ENCODE results near the gene TIGD1.
A peak's percentile ranks its signal among the peaks of the same experiment; 100 is the strongest.

TIGD1 gene

GRCh38 chr2:232505856-232506255 is 44.5 kb downstream of the TIGD1 start:
- Histone ChIP-seq H3K9me3 (no peaks in the 10 kb centered on the region), H3K4me1 (peaks cover 25% of the 10 kb centered on the region), H3K36me3 (no peaks in the 10 kb centered on the region), H3K4me3 (ENCODE audit: low read depth, low read length) (no peak overlapping the region), H3K27me3 (no peaks in the 10 kb centered on the region)
- peak; percentile 76 for DNase-seq
- no peak for TF ChIP-seq CTCF (IDR thresholded peaks at IDR 0.05; ENCODE audit: low read depth, low read length)

GRCh38 chr2:232504438-232504837 is 45.9 kb downstream of the TIGD1 start:
- no peaks in the 10 kb centered on the region for H3K27me3 ChIP-seq
- H3K9me3 ChIP-seq = no peaks in the 10 kb centered on the region
- DNase-seq = no peak
- no peaks in the 10 kb centered on the region for H3K36me3 ChIP-seq
- H3K4me3 ChIP-seq (ENCODE audit: low read depth, low read length) = no peak overlapping the region
- no peak for TF ChIP-seq CTCF (IDR thresholded peaks at IDR 0.05; ENCODE audit: low read depth, low read length)
- peaks cover 25% of the 10 kb centered on the region for H3K4me1 ChIP-seq

- no peak for DNase-seq
- Histone ChIP-seq H3K4me3 (ENCODE audit: low read depth, low read length) (peak overlapping the region; percentile 51), H3K27me3 (no peaks in the 10 kb centered on the region), H3K9me3 (no peaks in the 10 kb centered on the region), H3K4me1 (peaks cover 25% of the 10 kb centered on the region), H3K36me3 (no peaks in the 10 kb centered on the region)
- no peak for TF ChIP-seq CTCF (IDR thresholded peaks at IDR 0.05; ENCODE audit: low read depth, low read length)
Observed at GRCh38 chr2:232503809-232504323, 46.5 kb downstream of the TIGD1 start.

GRCh38 chr2:232502911-232503808 is 47.2 kb downstream of the TIGD1 start:
- no peaks in the 10 kb centered on the region for H3K27me3 ChIP-seq
- H3K36me3 ChIP-seq = no peaks in the 10 kb centered on the region
- H3K9me3 ChIP-seq = no peaks in the 10 kb centered on the region
- peak; percentile 72 for DNase-seq
- TF ChIP-seq CTCF (IDR thresholded peaks at IDR 0.05; ENCODE audit: low read depth, low read length) = no peak
- peak overlapping the region; percentile 51 for H3K4me3 ChIP-seq (ENCODE audit: low read depth, low read length)
- peaks cover 25% of the 10 kb centered on the region for H3K4me1 ChIP-seq

- no peak for TF ChIP-seq CTCF (IDR thresholded peaks at IDR 0.05; ENCODE audit: low read depth, low read length)
- Histone ChIP-seq H3K9me3 (no peaks in the 10 kb centered on the region), H3K27me3 (no peaks in the 10 kb centered on the region), H3K4me3 (ENCODE audit: low read depth, low read length) (no peak overlapping the region), H3K36me3 (no peaks in the 10 kb centered on the region), H3K4me1 (peaks cover 25% of the 10 kb centered on the region)
- DNase-seq = no peak
Observed at GRCh38 chr2:232502511-232502910, 47.8 kb downstream of the TIGD1 start.

GRCh38 chr2:232501794-232502390 is 48.5 kb downstream of the TIGD1 start:
- DNase-seq = no peak
- TF ChIP-seq CTCF (IDR thresholded peaks at IDR 0.05; ENCODE audit: low read depth, low read length) = no peak
- Histone ChIP-seq H3K27me3 (no peaks in the 10 kb centered on the region), H3K4me3 (ENCODE audit: low read depth, low read length) (no peak overlapping the region), H3K9me3 (no peaks in the 10 kb centered on the region), H3K4me1 (peaks cover 23% of the 10 kb centered on the region), H3K36me3 (no peaks in the 10 kb centered on the region)
